ENCODE results near the gene ISL2.
A peak's percentile ranks its signal among the peaks of the same experiment; 100 is the strongest.

Gene ISL2

GRCh38 chr15:76337059-76337695 is 604 bp downstream of the ISL2 start:
- Histone ChIP-seq H3K4me1 (ENCODE audit: control insufficient read depth, insufficient read depth, low read length, poor library complexity, severe bottlenecking) (peaks cover 15% of the 10 kb centered on the region), H3K4me3 (ENCODE audit: extremely low read depth, insufficient read depth, low read length, poor library complexity, severe bottlenecking) (peak overlapping the region; percentile 48), H3K9me3 (ENCODE audit: control insufficient read depth, low read length) (no peaks in the 10 kb centered on the region), H3K36me3 (ENCODE audit: control insufficient read depth, insufficient read depth, low read length) (no peaks in the 10 kb centered on the region), H3K27ac (ENCODE audit: low read depth, low read length, severe bottlenecking) (no peak overlapping the region)
- WGBS, 2 experiments (ENCODE audit: insufficient coverage in 2 of 2): 2 to 3% methylated on average over 16 to 24 of the region's 25 CpGs

DNA sequence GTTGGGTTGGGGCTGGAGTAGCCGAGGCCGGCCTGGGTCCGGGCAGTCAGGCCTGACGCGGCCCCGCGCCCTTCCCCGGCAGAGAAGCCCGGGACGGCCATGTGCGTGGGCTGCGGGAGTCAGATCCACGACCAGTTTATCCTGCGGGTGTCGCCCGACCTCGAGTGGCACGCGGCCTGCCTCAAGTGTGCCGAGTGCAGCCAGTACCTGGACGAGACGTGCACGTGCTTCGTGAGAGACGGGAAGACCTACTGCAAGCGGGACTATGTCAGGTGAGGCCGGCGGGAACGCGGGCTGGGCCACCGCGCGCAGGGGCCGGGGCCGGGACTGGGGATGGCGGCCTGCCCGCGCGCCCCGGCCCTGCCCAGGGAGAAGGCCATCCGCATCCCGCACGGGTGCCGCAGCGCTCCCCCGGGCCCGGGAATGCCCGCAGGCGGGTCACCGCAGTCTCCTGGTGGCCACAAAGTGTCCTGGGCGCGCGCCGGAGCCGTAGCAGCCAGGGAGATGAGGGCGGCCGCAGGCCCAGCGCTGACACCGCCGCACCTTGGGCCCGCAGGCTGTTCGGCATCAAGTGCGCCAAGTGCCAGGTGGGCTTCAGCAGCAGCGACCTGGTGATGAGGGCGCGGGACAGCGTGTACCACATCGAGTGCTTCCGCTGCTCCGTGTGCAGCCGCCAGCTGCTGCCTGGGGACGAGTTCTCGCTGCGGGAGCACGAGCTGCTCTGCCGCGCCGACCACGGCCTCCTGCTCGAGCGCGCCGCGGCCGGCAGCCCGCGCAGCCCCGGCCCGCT is 1.3 kb downstream of the ISL2 start:
- no peaks in the 10 kb centered on the region for H3K9me3 ChIP-seq (ENCODE audit: control insufficient read depth, low read length)
- H3K27ac ChIP-seq (ENCODE audit: low read depth, low read length, severe bottlenecking): no peak overlapping the region
- WGBS, 2 experiments (ENCODE audit: insufficient coverage in 2 of 2): 2% methylated on average over 65 to 89 of the region's 89 CpGs
- H3K4me3 ChIP-seq (ENCODE audit: extremely low read depth, insufficient read depth, low read length, poor library complexity, severe bottlenecking): peak overlapping the region; percentile 48
- peaks cover 15% of the 10 kb centered on the region for H3K4me1 ChIP-seq (ENCODE audit: control insufficient read depth, insufficient read depth, low read length, poor library complexity, severe bottlenecking)
- no peaks in the 10 kb centered on the region for H3K36me3 ChIP-seq (ENCODE audit: control insufficient read depth, insufficient read depth, low read length)

DNA sequence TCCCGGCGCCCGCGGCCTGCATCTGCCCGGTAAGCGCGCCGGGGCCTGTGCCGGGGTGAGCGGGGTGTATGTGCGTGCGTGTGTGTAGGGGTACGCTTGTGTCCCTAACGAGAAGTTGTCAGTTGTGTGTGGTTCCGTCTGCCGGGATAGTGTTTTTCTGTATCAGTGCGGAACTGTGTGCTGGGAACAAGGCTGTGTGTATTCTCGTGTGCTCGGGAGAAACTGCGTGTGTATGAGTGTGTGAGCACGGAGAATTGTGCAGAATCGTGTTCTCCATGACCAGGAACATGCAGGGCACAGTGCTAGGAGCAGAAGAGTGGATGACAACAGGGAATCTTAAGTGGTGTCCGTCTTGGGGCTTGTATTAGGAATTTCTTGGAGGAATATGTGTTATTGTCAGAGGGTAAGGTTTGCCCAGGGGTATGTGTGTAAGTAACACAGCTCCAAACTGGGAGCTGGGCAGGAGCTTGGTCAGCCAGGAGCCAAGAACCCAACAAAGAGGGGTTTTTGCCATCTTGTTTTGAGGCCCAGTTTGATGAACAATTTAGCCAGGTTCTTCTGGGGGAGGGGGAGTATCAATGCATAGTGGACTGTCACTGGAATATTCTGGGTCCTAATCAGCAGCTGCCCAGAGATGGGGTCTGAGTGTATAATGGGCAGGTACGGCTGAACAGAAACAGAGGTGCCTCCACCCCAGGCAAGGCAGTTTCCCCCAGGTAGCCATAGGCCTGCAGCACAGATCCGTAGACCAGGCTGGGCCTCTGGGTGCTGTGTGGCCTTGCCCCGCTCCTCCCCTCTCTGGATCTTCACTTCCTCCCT is 2.1 kb downstream of the ISL2 start:
- no peak overlapping the region for H3K27ac ChIP-seq (ENCODE audit: low read depth, low read length, severe bottlenecking)
- no peaks in the 10 kb centered on the region for H3K9me3 ChIP-seq (ENCODE audit: control insufficient read depth, low read length)
- no peaks in the 10 kb centered on the region for H3K36me3 ChIP-seq (ENCODE audit: control insufficient read depth, insufficient read depth, low read length)
- peaks cover 15% of the 10 kb centered on the region for H3K4me1 ChIP-seq (ENCODE audit: control insufficient read depth, insufficient read depth, low read length, poor library complexity, severe bottlenecking)
- peak overlapping the region; percentile 48 for H3K4me3 ChIP-seq (ENCODE audit: extremely low read depth, insufficient read depth, low read length, poor library complexity, severe bottlenecking)
- 6 to 12% methylated on average over 12 to 14 of the region's 26 CpGs for WGBS, 2 experiments (ENCODE audit: insufficient coverage in 2 of 2)

DNA sequence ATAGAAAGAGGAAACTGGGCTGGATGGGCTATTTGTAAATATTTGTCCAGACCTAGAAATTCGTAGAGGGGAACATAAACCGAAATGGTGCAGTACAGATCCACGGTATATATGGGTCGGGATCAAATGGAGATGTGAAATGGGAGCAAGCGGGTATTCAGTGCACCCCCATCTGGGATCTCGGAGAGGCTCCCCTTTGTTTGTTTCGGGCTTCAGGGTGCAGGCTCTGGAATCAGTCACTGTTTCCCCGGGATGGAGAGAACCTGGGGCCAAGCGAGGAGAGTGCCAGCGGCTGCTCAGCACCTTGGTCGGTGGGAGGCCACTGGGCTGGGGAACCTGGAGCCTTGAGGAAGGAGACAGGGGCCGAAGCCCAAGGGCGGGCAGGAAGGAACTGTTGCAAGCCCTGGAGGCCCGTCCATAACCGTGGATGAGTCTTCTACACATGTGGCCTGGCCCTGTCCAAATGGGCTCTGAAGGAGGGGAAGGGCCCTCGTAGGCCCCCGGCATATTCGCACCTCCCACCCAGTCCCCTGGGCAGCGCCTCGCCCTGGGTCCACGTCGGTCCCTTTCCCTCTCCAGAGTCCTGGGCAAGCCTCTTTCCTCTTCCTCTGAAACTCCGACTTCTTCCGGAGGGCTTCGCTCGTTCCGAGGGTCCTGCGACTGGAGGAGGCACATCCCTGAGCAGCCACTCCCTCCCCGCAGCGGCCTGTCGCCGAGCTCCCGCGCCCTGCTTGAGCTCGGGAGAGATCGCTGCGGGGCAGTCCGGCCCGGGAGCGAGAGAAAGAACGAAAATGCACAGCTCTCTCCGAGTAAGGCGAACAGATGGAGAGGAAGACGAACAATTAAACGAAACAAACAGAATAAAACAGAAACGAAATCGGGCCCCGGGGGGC is 3.0 kb downstream of the ISL2 start:
- Histone ChIP-seq H3K4me1 (ENCODE audit: control insufficient read depth, insufficient read depth, low read length, poor library complexity, severe bottlenecking) (peaks cover 15% of the 10 kb centered on the region), H3K4me3 (ENCODE audit: extremely low read depth, insufficient read depth, low read length, poor library complexity, severe bottlenecking) (peak overlapping the region; percentile 6), H3K36me3 (ENCODE audit: control insufficient read depth, insufficient read depth, low read length) (no peaks in the 10 kb centered on the region), H3K9me3 (ENCODE audit: control insufficient read depth, low read length) (no peaks in the 10 kb centered on the region), H3K27ac (ENCODE audit: low read depth, low read length, severe bottlenecking) (no peak overlapping the region)
- WGBS, 2 experiments (ENCODE audit: insufficient coverage in 2 of 2): 3 to 6% methylated on average over 42 to 44 of the region's 48 CpGs

DNA sequence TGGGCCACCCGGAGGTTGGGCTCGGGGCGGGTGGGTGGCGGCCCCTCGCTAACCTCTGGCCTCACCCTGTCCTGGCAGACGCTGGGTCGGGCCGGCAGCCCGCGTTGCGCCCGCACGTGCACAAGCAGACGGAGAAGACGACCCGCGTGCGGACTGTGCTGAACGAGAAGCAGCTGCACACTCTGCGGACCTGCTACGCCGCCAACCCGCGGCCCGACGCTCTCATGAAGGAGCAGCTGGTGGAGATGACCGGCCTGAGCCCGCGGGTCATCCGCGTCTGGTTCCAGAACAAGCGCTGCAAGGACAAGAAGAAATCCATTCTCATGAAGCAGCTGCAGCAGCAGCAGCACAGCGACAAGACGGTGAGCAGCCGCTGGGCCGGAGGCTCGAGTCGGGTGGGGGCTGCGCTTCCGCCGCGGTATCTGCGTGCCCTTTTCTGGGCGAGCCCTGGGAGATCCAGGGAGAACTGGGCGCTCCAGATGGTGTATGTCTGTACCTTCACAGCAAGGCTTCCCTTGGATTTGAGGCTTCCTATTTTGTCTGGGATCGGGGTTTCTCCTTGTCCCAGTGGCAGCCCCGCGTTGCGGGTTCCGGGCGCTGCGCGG is 3.7 kb downstream of the ISL2 start:
- no peak overlapping the region for H3K27ac ChIP-seq (ENCODE audit: low read depth, low read length, severe bottlenecking)
- H3K36me3 ChIP-seq (ENCODE audit: control insufficient read depth, insufficient read depth, low read length): no peaks in the 10 kb centered on the region
- 1% methylated on average over 50 to 53 of the region's 53 CpGs for WGBS, 2 experiments (ENCODE audit: insufficient coverage in 2 of 2)
- peaks cover 15% of the 10 kb centered on the region for H3K4me1 ChIP-seq (ENCODE audit: control insufficient read depth, insufficient read depth, low read length, poor library complexity, severe bottlenecking)
- H3K9me3 ChIP-seq (ENCODE audit: control insufficient read depth, low read length): no peaks in the 10 kb centered on the region
- H3K4me3 ChIP-seq (ENCODE audit: extremely low read depth, insufficient read depth, low read length, poor library complexity, severe bottlenecking): peak overlapping the region; percentile 6

DNA sequence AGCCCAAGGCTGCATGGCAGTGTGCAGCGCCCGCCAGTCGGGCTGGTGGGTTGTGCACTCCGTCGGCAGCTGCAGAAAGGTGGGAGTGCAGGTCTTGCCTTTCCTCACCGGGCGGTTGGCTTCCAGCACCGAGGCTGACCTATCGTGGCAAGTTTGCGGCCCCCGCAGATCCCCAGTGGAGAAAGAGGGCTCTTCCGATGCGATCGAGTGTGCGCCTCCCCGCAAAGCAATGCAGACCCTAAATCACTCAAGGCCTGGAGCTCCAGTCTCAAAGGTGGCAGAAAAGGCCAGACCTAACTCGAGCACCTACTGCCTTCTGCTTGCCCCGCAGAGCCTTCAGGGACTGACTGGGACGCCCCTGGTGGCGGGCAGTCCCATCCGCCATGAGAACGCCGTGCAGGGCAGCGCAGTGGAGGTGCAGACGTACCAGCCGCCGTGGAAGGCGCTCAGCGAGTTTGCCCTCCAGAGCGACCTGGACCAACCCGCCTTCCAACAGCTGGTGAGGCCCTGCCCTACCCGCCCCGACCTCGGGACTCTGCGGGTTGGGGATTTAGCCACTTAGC is 4.3 kb downstream of the ISL2 start:
- Histone ChIP-seq H3K4me3 (ENCODE audit: extremely low read depth, insufficient read depth, low read length, poor library complexity, severe bottlenecking) (no peak overlapping the region), H3K9me3 (ENCODE audit: control insufficient read depth, low read length) (no peaks in the 10 kb centered on the region), H3K27ac (ENCODE audit: low read depth, low read length, severe bottlenecking) (no peak overlapping the region), H3K36me3 (ENCODE audit: control insufficient read depth, insufficient read depth, low read length) (no peaks in the 10 kb centered on the region), H3K4me1 (ENCODE audit: control insufficient read depth, insufficient read depth, low read length, poor library complexity, severe bottlenecking) (peaks cover 13% of the 10 kb centered on the region)
- WGBS, 2 experiments (ENCODE audit: insufficient coverage in 2 of 2): 2% methylated on average over 21 to 32 of the region's 35 CpGs

DNA sequence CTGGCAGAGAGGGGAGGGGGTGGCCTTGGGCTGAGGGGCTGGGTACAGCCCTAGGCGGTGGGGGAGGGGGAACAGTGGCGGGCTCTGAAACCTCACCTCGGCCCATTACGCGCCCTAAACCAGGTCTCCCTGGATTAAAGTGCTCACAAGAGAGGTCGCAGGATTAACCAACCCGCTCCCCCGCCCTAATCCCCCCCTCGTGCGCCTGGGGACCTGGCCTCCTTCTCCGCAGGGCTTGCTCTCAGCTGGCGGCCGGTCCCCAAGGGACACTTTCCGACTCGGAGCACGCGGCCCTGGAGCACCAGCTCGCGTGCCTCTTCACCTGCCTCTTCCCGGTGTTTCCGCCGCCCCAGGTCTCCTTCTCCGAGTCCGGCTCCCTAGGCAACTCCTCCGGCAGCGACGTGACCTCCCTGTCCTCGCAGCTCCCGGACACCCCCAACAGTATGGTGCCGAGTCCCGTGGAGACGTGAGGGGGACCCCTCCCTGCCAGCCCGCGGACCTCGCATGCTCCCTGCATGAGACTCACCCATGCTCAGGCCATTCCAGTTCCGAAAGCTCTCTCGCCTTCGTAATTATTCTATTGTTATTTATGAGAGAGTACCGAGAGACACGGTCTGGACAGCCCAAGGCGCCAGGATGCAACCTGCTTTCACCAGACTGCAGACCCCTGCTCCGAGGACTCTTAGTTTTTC is 4.9 kb downstream of the ISL2 start:
- no peaks in the 10 kb centered on the region for H3K9me3 ChIP-seq (ENCODE audit: control insufficient read depth, low read length)
- 2 to 3% methylated on average over 26 to 38 of the region's 42 CpGs for WGBS, 2 experiments (ENCODE audit: insufficient coverage in 2 of 2)
- no peak overlapping the region for H3K27ac ChIP-seq (ENCODE audit: low read depth, low read length, severe bottlenecking)
- H3K4me1 ChIP-seq (ENCODE audit: control insufficient read depth, insufficient read depth, low read length, poor library complexity, severe bottlenecking): peaks cover 9% of the 10 kb centered on the region
- no peaks in the 10 kb centered on the region for H3K36me3 ChIP-seq (ENCODE audit: control insufficient read depth, insufficient read depth, low read length)
- no peak overlapping the region for H3K4me3 ChIP-seq (ENCODE audit: extremely low read depth, insufficient read depth, low read length, poor library complexity, severe bottlenecking)

DNA sequence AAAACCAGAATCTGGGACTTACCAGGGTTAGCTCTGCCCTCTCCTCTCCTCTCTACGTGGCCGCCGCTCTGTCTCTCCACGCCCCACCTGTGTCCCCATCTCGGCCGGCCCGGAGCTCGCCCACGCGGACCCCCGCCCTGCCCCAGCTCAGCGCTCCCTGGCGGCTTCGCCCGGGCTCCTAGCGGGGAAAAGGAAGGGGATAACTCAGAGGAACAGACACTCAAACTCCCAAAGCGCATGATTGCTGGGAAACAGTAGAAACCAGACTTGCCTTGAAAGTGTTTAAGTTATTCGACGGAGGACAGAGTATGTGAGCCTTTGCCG is 5.4 kb downstream of the ISL2 start:
- Histone ChIP-seq H3K27ac (ENCODE audit: low read depth, low read length, severe bottlenecking) (no peak overlapping the region), H3K36me3 (ENCODE audit: control insufficient read depth, insufficient read depth, low read length) (no peaks in the 10 kb centered on the region), H3K9me3 (ENCODE audit: control insufficient read depth, low read length) (no peaks in the 10 kb centered on the region), H3K4me3 (ENCODE audit: extremely low read depth, insufficient read depth, low read length, poor library complexity, severe bottlenecking) (no peak overlapping the region), H3K4me1 (ENCODE audit: control insufficient read depth, insufficient read depth, low read length, poor library complexity, severe bottlenecking) (peaks cover 9% of the 10 kb centered on the region)
- WGBS, 2 experiments (ENCODE audit: insufficient coverage in 2 of 2): 1 to 2% methylated on average over 6 to 16 of the region's 20 CpGs

DNA sequence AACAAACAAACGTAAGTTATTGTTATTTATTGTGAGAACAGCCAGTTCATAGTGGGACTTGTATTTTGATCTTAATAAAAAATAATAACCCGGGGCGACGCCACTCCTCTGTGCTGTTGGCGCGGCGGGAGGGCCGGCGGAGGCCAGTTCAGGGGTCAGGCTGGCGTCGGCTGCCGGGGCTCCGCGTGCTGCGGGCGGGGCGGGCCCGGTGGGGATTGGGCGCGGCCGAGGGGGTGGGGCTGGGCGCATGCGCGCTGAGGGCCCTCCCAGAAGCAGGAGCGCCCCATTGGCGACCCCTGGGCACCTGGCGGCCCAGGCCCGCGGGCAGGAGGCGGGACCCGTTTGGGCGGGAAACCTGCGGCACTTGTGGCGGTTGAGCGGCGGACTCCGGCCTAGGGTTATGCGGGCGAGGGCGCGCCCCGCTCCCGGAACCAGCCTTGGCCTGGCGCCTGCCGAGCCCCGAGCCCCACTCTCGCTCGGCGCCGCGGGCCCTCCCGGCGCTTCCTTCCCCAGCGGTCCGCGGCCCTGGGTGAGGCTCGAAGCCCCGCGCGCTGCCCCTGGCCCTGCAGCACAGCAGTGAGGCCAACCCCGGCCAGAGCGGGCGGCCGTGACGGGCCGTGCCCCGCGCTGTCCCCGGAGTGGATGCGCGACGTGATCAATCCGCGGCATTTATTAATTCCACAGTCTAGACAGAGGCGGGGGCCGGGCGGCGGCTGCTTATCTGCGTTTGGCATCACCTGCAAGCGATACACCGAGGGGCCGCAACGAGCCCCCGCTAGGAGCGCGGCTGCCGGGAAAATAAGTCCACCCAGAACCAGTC is 6.0 kb downstream of the ISL2 start:
- H3K9me3 ChIP-seq (ENCODE audit: control insufficient read depth, low read length): no peaks in the 10 kb centered on the region
- H3K4me3 ChIP-seq (ENCODE audit: extremely low read depth, insufficient read depth, low read length, poor library complexity, severe bottlenecking): no peak overlapping the region
- no peaks in the 10 kb centered on the region for H3K36me3 ChIP-seq (ENCODE audit: control insufficient read depth, insufficient read depth, low read length)
- 3 to 7% methylated on average over 62 to 86 of the region's 87 CpGs for WGBS, 2 experiments (ENCODE audit: insufficient coverage in 2 of 2)
- peaks cover 7% of the 10 kb centered on the region for H3K4me1 ChIP-seq (ENCODE audit: control insufficient read depth, insufficient read depth, low read length, poor library complexity, severe bottlenecking)
- no peak overlapping the region for H3K27ac ChIP-seq (ENCODE audit: low read depth, low read length, severe bottlenecking)
